NCI-H82 (cell line): ENCODE results near the gene CDX1.

Experiments used
- DNase-seq: peaks from one replicate; lab custom pipeline; 2025; lab: John Stamatoyannopoulos, UW

CDX1 gene

GRCh38 chr5:150146862-150147601 is 19.5 kb upstream of the CDX1 start:
- no peak for DNase-seq

GRCh38 chr5:150147670-150148069 is 18.9 kb upstream of the CDX1 start:
- DNase-seq, result no peak

- no peak for DNase-seq
Measured at GRCh38 chr5:150148117-150148927, 18.3 kb upstream of the CDX1 start.

GRCh38 chr5:150149618-150150017 is 17.0 kb upstream of the CDX1 start:
- DNase-seq, result no peak

GRCh38 chr5:150152636-150153462 is 13.7 kb upstream of the CDX1 start:
- DNase-seq, result peak; percentile 56

- DNase-seq, result no peak
Measured at GRCh38 chr5:150153483-150153882, 13.1 kb upstream of the CDX1 start.

GRCh38 chr5:150153957-150154617 is 12.5 kb upstream of the CDX1 start:
- DNase-seq, result no peak

GRCh38 chr5:150154618-150155128 is 11.9 kb upstream of the CDX1 start:
- peak; percentile 18 for DNase-seq

GRCh38 chr5:150155258-150156026 is 11.1 kb upstream of the CDX1 start, which contains the start of gene PDGFRB:
Gene PDGFRB (minus strand): TSS chr5:150155845. CDS start chr5:150137047, 18,798 bp downstream.
- DNase-seq, result peak; percentile 63

- DNase-seq, result no peak
Measured at GRCh38 chr5:150156027-150156368, 10.6 kb upstream of the CDX1 start.

GRCh38 chr5:150156540-150156939 is 10.0 kb upstream of the CDX1 start:
- DNase-seq, result no peak

- DNase-seq, result no peak
Measured at GRCh38 chr5:150157168-150157567, 9.4 kb upstream of the CDX1 start.

- no peak for DNase-seq
Measured at GRCh38 chr5:150158170-150158949, 8.2 kb upstream of the CDX1 start.

- no peak for DNase-seq
Measured at GRCh38 chr5:150159031-150159430, 7.5 kb upstream of the CDX1 start.

GRCh38 chr5:150159741-150160179 is 6.8 kb upstream of the CDX1 start:
- peak; percentile 25 for DNase-seq

GRCh38 chr5:150160448-150161081 is 6.0 kb upstream of the CDX1 start:
- DNase-seq, result no peak

GRCh38 chr5:150161242-150162141 is 5.1 kb upstream of the CDX1 start:
- DNase-seq, result peak; percentile 84

GRCh38 chr5:150162142-150162513 is 4.5 kb upstream of the CDX1 start:
- DNase-seq, result no peak

GRCh38 chr5:150163035-150163434 is 3.5 kb upstream of the CDX1 start:
- no peak for DNase-seq
